NAMALWA (cell line): ENCODE data around the gene RXFP4.
A peak's percentile ranks its signal among the peaks of the same experiment; 100 is the strongest.

Experiments used
- DNase-seq: peaks from one replicate; pipeline ENCODE4 v3.0.0-alpha.2; 2015; ENCODE audit warnings: low spot score

RXFP4 gene

DNA sequence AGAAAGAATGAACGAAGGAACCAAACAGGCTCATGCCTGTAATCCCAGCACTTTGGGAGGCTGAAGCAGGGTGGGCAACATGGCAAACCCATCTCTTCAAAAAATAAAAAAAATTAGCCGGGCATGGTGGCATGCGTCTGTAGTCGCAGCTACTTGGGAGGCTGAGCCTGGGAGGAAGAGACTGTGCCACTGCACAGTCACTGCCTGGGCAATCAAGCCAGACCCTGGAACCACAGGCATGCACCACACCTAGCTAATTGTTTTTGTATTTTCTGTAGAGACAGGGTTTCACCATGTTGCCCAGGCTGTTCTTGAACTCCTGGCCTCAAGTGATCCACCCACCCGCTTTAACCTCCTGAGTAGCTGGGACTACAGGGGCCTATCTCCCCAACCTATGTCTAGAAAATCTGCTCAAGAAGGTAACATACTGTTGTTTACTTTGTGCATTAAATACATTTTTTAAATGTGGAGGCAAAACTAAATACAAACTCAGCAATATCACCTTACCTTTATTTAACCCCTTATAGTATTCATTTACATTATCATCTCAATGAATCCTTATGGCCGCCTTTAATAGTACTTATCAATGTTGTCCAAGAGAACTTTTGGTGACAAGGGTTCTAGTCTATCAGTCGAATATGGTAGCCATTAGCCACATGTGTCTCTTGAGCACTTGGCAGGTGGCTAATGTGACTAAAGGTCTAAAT is 10.0 kb upstream of the RXFP4 start:
- DNase-seq: no peak

- no peak for DNase-seq
Observed at GRCh38 chr1:155932081-155932480, 9.4 kb upstream of the RXFP4 start.

GRCh38 chr1:155932487-155932886 is 9.0 kb upstream of the RXFP4 start:
- no peak for DNase-seq

GRCh38 chr1:155933591-155934096 is 7.8 kb upstream of the RXFP4 start:
- peak; percentile 49 for DNase-seq

- peak; percentile 100 for DNase-seq
Observed at GRCh38 chr1:155934097-155934935, 7.1 kb upstream of the RXFP4 start, which contains the start of gene KHDC4. KHDC4 (minus strand) TSS chr1:155934413; CDS start chr1:155934373, 40 bp downstream.

DNA sequence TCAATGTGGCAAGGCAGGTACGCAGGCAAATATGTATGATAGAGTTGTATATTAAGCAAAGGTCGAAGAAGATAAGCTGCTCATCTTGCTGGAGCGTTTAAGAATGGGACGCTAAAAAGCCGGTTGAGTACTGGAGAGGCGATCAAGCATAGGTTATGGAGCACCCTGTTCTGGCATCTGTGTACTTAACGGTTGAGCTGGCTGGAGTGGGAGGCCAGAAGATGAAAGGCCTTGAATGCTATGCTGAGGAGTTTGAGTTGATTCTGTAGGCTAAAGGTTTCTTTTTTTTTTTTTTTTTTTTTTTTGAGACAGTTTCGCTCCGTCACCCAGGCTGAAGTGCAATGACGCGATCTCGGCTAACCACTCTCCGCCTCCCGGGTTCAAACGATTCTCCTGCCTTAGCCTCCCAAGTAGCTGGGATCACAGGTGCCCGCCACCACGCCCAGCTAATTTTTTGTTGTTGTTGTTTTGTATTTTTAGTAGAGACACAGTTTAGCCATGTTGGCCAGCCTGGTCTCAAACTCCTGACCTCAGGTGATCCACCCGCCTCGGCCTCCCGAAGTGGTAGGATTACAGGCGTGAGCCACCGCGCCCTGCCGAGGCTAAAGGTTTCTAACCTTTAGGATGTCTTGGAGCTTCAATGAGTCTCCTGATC is 6.4 kb upstream of the RXFP4 start:
- DNase-seq: no peak

DNA sequence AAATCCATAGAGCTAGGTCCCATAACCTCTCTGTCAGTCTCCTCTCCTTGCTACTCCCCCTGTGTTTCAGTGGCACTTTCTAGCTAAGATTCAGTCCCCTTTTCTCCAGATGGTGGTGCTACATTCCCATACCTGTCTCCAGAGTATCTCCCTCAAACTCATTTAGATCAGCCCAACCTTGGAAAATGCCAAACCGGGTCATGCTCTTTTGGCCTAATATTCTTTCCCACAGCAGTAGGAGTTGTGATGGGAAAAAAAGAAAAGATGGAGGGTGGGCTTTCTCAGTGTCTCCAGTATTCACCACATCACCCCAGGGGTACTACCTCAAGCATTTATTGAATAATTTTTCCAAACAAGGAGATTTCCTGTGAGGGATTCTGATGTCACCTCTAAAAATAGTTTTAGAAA is 3.2 kb upstream of the RXFP4 start:
- DNase-seq: peak; percentile 82

- peak; percentile 16 for DNase-seq
Observed at GRCh38 chr1:155940482-155940992, 901 bp upstream of the RXFP4 start.

DNA sequence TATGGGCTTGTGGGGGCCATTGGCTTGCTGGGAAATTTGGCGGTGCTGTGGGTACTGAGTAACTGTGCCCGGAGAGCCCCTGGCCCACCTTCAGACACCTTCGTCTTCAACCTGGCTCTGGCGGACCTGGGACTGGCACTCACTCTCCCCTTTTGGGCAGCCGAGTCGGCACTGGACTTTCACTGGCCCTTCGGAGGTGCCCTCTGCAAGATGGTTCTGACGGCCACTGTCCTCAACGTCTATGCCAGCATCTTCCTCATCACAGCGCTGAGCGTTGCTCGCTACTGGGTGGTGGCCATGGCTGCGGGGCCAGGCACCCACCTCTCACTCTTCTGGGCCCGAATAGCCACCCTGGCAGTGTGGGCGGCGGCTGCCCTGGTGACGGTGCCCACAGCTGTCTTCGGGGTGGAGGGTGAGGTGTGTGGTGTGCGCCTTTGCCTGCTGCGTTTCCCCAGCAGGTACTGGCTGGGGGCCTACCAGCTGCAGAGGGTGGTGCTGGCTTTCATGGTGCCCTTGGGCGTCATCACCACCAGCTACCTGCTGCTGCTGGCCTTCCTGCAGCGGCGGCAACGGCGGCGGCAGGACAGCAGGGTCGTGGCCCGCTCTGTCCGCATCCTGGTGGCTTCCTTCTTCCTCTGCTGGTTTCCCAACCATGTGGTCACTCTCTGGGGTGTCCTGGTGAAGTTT is 550 bp downstream of the RXFP4 start:
- DNase-seq: no peak

DNA sequence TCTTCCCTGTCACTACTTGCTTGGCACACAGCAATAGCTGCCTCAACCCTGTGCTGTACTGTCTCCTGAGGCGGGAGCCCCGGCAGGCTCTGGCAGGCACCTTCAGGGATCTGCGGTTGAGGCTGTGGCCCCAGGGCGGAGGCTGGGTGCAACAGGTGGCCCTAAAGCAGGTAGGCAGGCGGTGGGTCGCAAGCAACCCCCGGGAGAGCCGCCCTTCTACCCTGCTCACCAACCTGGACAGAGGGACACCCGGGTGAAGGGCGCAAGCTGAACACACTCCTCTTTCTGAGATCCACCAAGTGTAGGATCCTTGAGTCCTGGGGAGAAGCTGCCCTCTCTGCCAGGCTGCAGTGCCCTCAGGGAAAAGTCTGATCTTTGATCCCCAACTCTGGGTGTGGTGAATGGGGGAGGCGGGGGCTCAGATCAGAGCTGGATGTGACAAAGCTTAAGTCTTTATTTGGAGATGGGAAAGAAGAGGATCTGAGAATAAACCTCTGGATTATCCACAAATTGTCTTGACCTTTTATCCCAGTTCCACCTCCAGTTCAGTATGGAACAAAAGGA is 1.2 kb downstream of the RXFP4 start:
- no peak for DNase-seq

DNA sequence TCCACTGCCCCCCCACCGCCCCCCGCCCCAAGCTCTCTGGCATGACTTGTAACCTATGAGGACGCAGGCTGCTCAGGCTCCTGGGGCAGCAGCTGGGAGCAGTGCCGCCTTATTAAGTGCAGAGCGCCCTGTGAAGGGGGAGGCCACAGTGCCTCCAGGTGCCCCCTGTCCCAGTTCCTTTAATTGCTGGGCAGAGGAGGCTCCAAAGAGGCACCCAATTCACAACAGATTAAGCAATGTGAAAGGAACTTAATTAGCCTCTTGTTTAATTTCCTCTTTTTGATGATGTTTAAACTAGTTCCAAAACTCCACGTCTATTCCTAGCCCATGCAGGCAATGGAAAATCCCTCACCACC is 3.0 kb downstream of the RXFP4 start:
- DNase-seq: peak; percentile 46

DNA sequence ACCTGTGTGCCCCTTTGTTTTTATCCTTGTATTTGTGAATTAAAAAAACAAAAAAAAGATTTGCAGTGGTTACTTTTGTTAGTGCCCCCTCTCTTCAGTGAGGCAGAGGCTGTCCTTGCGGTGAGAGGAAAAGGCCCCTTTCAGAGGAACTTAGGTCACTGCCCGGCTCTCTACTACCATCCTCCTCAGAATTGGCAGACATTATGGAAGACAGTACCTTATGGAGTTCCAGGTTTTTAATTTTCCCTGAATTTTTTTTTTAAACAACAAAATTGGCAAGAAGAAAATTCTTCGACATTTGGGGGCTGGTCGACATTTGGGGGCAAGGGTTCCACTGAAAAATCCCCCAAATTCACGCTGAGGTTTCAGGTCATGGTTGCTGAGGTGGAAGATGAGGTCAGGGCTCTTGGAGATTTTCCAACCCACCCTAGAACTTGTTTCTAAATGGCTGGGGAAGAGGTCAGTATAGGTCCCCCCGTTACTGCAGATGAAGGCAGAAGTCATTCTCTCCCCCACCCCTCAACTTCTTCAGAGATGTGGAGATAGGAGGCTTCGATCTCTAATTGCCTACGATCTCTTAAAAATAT is 5.3 kb downstream of the RXFP4 start:
- no peak for DNase-seq

GRCh38 chr1:155947292-155947691 is 5.9 kb downstream of the RXFP4 start:
- DNase-seq: no peak

- DNase-seq: no peak
Observed at GRCh38 chr1:155947741-155948140, 6.3 kb downstream of the RXFP4 start.

DNA sequence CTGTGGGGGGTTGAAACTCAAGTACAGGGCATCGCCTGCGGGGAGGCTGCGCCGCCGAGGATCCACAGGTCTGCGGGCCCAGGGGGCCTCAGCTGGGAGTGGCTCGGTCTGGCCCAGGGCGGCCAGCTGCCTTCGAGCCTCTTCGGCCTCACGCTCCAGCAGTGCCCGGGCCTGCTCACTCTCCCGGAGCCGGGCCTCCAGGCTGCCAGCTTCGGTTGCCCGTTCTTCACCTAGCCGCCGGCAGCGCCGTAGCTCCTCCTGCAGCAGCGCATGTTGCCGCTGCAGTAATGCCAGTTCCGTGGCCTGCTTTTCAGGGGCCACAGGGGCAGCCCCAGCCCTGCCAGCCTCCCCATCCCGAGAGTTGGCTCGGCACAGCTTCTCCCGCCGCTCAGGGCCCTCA is 9.4 kb downstream of the RXFP4 start:
- no peak for DNase-seq

DNA sequence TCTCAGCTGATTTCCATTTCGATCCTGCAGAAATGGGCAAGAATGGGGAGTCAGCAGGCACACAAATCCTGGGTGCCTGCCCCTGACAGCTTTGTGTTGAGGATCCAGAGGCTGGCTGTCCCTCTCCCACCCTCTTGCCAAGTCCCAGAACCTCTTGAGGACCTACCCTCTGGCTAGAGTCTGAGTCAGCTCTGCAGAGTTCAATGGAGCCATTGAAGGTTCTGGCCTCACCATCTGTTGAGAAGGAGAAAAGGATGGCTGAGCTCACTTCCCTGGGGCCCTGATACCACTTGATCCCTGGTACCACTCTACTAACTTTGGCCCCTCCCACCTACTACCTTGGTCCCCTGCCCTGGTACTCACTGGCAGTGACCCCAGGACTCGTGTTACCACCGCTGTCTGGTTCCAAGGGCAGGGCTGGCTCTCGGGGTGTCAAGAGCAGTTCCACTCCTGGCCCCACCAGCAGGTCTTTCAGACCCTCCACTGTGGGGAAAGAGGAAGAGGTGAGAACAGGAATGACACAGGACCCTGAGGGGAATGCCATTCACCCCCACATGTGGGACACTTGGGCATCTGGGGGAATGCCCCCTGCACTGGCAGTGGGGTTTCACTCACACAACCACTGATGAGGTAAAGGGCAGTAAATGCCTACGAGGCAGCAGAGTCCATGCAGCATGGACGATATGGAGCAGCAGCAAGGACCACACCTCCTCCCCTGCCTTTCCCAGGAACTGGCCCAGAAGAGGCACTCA is 10.5 kb downstream of the RXFP4 start:
- no peak for DNase-seq

DNA sequence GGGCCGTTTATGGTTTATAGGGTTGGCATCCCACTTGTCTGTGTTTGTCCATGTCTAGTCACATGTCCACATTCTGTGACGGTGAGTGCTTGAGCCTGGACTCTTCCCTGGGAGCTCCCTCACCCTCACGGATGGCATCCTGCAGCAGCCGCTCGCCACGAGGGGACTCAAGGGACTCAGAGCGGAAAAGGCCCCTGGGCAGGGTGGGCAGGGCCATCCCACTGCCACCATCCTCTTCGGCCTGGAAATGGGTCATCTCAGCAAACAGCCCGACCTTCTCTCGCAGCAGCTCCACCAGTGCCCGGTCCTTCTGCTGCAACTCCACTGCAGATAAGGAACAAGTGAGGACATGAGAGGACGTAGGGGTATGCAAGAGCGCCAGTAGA is 11.1 kb downstream of the RXFP4 start:
- no peak for DNase-seq

DNA sequence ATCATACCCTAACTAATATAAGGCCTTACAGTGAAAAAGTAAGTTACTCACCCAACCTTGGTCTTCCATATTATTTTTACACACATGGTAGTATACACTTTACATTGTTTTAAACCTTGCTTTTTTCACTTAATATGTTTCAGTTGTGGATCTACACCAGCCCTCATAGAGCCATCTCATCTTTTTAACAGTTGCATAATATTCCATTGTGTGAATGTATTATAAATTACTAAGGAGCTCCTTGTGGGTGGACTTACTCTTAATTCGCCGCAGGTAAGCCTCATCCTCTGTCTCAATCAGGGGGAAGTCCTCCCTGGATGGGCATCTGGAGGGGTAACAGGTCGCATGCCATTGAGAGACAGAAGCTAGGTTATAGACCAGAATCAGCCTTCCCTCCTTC is 13.2 kb downstream of the RXFP4 start:
- no peak for DNase-seq

DNA sequence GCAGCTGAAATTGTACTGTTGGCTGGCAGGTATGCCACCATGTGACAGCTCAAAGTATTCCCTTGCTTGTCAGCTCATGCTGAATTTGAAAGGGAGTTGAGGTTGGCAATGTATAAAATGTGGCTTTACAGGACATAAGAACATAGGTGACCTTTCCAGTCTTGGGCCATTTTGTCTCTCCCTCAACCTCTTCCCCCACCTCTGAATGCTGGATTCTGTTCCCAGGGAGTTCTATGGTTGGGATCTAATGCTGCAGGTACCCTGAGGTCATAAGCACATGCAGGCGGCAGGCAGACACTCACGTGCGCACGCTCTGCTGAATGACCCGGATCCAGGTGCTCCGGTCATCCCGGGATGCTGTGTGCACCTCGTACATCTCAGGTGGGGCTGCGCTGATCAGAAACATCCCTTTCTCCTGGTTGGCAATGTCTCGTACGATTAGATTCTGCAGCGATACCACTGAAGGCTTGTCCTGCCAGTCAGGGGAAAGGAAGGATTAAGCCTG is 16.0 kb downstream of the RXFP4 start:
- DNase-seq: no peak

DNA sequence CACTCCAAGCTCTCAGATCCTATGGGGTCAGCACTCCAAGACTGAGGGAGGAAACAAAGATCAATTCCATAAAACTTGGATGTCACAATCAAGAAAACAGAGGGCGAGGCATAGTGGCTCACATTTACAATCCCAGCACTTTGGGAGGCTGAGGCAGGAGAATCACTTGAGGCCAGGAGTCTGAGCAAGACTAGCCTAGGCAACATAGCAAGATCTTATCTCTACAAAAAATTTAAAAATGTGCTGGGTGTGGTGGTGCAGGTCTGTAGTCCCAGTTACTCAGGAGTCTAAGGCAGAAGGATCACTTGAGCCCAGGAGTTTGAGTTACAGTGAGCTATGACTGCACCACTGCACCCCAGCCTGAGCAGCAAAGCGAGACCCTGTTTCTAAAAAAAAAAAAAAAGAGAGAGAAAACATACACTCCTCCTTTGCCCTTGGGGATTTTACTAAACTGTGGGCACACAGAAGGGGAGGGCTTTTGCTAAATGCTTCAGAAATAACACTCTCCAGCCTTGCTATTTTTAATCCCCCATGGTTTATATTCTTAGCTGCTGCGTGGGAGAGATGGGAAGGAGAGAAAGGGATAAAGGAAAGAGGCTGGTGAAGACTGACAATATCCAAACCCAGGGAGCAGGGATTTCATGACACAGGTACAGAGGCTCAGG is 18.8 kb downstream of the RXFP4 start:
- peak; percentile 33 for DNase-seq
